GM19025 (cell line): ENCODE measurements around the gene C11orf68.
"Not testable (repeated sequence)": the region's sequence is repeated elsewhere in the genome, so short reads cannot be mapped to it uniquely, and the experiment has no call there.

ENCODE experiments used
- ATAC-seq: cut with Tn5 transposase; IDR thresholded peaks from one replicate; pipeline ENCODE4 v1.9.1; 2021; ENCODE audit warnings: mild to moderate bottlenecking, low read depth, moderate library complexity; ENCODE audit not compliant: unreplicated experiment

Gene C11orf68

GRCh38 chr11:65892661-65893317 lies 26.1 kb downstream of the C11orf68 start:
- ATAC-seq, result no peak

DNA sequence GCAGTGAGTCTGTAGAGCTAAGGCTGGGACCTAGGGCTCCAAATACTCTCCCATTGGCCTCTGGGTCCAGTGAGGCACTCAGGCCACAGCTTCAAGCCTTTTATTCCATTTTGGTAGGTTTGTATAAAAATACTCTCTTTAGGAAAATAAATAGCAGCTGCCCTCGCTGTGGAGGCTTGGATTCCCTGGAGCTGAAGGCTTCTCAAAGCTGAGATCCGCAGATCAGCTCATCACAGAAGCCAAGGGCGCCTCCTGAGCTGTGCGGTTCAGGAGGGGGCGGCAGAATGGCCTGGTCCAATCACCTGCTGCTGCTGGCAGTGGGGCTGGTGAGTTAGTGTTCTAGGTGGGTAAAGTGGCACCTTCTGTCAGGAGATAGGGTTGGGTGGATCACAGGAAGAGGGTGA lies 26.7 kb downstream of the C11orf68 start:
- ATAC-seq, result not testable (repeated sequence)

- no peak for ATAC-seq
These were observed 27.4 kb downstream of the C11orf68 start for GRCh38 chr11:65891219-65892136.

DNA sequence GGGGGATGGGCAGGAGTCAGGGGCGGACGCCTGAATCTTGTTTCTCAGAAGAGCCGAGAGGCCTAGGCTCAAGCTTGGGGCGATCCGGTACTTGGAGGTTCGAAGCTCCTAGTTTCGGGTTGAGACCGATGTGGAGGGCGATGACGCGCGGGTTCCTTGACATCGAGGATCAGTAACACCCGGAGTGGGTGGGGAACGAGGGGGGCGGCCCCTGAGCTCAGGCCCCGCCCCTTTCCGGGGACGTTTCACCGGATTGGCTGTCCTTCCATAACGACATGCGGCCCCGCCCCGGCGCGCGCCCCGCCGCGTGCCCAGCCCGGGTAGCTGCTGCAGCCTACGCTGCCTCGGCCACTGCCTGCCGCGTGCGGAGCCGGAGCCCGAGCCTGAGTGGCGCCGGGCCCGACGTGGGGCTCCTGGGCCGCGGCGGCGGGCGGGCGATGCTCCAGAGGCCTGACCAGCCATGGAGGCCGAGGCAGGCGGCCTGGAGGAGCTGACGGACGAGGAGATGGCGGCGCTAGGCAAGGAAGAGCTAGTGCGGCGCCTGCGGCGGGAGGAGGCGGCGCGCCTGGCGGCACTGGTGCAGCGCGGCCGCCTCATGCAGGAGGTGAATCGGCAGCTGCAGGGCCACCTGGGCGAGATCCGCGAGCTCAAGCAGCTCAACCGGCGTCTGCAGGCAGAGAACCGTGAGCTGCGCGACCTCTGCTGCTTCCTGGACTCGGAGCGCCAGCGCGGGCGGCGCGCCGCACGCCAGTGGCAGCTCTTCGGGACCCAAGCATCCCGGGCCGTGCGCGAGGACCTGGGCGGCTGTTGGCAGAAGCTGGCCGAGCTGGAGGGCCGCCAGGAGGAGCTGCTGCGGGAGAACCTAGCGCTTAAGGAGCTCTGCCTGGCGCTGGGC lies 28.3 kb downstream of the C11orf68 start, which contains the start of gene CCDC85B:
CCDC85B (plus strand) TSS at position 350 of the 895 bp plus-strand sequence; CDS start at position 461, 111 bp downstream.
- ATAC-seq, result peak; percentile 51

- ATAC-seq, result peak; percentile 44
These were observed 30.6 kb downstream of the C11orf68 start, which contains the start of gene FIBP for GRCh38 chr11:65888163-65888814. FIBP (minus strand) TSS chr11:65888471; CDS start chr11:65888418, 53 bp downstream.

DNA sequence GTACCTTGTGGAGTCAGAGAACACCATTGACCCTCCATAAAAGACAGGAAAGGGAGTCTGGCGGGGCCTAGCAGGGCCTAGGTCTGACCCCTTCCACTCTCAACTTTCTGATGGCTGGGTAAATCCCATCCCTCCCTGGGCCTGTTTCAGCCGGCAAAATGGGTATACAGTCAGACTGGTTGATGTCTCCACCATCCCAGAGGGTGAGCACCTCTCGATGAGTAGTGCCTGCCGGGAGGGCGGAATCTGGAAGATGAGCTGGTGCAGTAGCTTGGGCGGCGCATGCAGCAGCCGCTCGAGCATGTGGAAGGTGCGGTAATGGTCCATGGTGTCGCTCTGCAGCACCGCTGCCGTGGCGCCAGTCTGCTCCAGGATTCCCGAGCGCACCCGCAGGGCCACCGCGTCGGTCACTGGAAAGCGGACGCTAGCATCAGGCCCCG lies 31.1 kb downstream of the C11orf68 start:
- ATAC-seq, result no peak

- ATAC-seq, result no peak
These were observed 31.8 kb downstream of the C11orf68 start for GRCh38 chr11:65886826-65887722.

DNA sequence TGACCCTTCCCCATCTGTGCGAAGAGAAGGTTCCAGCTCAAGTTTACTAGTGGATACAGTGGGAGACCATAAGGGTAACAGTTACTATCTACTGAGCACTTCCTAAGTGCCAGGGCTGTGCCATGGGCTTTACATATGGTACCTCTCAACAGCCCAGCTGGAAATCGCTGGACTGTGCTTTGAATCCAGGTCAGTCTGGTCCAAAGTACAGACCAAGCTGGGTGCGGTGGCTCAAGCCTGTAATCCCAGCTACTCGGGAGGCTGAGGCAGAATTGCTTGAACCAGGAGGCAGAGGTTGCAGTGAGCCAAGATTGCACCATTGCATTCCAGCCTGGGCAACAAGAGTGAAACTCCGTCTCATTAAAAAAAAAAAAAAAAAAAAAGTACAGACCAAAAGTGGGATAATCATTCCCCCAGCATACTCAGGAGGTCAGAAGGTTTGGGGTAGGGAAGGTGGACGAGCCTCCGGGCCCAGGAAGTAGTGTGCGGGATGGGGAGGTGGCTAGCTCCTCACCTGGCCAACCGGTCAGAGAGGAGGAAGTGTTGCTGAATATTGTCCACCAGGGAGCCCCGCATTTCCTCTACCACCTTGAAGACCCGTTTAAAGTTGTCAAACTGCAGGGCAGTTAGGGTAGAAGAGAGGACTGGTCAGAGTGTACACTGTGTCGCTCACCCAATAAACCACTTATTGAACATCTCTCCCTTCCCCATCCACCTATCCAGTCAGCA lies 32.9 kb downstream of the C11orf68 start:
- ATAC-seq, result no peak

- no peak for ATAC-seq
These were observed 33.6 kb downstream of the C11orf68 start for GRCh38 chr11:65885231-65885630.

GRCh38 chr11:65884716-65885092 lies 34.2 kb downstream of the C11orf68 start:
- no peak for ATAC-seq

DNA sequence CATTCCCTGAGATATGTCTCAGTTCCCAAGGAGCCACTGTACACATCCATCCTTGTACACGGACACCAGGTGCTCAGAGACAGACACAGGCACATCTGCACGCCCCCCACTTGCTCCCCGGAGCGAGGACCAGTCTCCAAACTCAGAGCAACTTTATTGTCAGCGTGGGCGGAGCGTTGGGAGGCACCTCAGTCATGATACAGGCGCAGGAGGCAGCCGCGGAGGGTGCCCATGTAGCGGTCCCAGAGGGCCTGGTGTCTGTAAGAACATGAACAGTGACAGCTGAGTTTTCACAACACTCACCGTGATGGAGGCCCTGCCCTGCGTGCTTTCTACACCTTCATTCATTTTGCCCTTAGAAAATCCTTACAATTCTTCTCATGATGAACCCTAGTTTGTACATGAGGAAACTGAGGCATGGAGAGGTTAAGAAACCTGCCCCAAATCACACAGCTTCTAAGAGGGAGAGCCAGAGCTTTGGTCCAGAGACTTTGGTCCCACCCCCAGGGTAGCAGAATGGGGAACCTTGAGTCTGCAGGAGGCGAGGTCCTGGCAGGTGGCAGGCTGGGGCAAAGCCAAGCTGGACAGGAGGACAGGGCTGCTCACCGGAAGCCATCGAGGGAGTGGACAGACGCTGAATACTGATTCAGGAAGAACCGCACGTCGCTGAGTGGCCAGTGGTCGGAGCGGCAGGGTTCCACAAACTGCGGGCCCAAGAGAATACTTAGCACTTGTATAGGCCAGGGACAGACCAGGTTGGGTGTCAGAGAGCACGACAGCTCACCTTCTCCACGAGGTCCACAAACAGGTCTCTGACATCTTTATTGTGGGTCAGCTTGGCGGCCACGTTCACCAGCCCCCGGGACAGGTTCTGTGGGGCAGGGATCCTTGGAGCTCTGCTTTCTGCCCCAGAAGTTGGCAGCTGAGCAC lies 34.8 kb downstream of the C11orf68 start:
- no peak for ATAC-seq

GRCh38 chr11:65883058-65883761 lies 35.7 kb downstream of the C11orf68 start:
- no peak for ATAC-seq

DNA sequence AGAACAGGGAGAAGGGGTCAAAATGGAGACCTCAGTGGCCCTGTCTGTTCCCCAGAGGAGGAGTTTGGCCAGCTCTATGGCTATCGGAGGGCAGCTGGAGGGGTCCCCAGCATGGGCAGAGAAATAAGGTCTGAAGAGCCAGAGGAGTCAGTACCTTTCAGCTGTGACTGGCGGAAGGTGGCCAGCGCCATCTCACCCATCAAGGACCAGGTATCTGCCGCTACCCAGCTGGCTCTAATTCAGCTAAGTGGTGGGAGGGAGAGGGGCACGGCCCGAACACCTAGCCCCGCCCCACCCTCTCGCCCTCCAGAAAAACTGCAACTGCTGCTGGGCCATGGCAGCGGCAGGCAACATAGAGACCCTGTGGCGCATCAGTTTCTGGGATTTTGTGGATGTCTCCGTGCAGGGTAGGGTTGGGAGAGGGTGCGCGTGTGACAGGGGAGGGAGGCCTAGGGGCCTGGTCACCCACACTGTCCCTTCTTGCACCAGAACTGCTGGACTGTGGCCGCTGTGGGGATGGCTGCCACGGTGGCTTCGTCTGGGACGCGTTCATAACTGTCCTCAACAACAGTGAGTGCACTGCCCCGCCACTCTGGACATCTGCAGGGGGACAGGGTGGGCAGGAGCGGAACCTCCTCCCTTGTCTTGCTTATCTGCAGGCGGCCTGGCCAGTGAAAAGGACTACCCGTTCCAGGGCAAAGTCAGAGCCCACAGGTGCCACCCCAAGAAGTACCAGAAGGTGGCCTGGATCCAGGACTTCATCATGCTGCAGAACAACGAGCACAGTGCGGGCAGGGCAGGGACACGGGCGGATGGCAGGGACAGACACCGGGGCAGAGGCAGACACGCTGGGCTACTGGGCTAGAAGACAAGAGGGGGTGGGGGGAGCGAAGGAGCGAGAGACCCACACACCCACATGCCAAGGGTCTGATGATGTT lies 36.5 kb downstream of the C11orf68 start:
- ATAC-seq, result no peak

DNA sequence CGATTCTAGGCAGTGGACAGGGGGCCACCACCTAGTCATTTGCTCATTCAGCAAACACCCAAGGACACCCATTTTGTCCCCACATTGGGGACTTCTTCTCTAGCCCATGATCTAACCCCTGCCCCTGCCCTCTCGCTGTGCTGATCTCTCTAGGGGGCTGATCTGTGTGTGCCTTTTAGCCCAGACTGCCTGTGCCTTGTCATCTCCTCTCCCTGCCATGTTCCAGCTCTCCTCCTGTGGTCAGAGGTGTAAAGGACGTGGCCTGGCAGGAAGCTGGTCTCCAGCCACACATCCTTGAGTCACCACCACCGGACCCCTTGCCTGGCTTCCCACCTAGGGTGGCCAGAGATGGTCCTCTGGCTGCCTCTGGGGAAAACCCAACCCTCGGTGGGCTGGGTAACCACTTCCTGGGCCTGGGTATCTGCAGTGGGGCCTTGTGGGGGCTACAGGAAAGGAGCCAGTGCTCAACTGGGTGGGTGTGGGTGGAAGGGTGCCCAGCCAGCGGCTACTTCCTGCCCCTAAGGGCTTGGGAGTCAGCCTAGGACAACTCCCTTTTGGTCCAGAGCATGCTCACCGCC lies 37.9 kb downstream of the C11orf68 start:
- ATAC-seq, result no peak

GRCh38 chr11:65880027-65880426 lies 38.8 kb downstream of the C11orf68 start:
- no peak for ATAC-seq
